Glutamatergic neuron (in vitro differentiated cells): ENCODE measurements around the gene MKNK2. TPM values are rescaled to one million over a fixed set of nuclear protein-coding genes. Genes with fewer than 3 reads are reported as not detected.
"Not testable (repeated sequence)": the region's sequence is repeated elsewhere in the genome, so short reads cannot be mapped to it uniquely, and the experiment has no call there.

Experiments used
- DNase-seq: peaks from one replicate; pipeline ENCODE4 v3.0.0; 2022
- H3K27ac Mint-ChIP-seq: one replicate; pipeline ENCODE4 v1.8.0; 2020; ENCODE audit warnings: mild to moderate bottlenecking, mixed read lengths, inconsistent platforms; ENCODE audit not compliant: unreplicated experiment
- H3K27me3 Mint-ChIP-seq: one replicate; pipeline ENCODE4 v1.8.0; 2020; ENCODE audit warnings: mild to moderate bottlenecking, moderate library complexity, mixed read lengths, inconsistent platforms; ENCODE audit not compliant: unreplicated experiment
- H3K36me3 Mint-ChIP-seq: one replicate; pipeline ENCODE4 v1.8.0; 2020; ENCODE audit warnings: mild to moderate bottlenecking, mixed read lengths, inconsistent platforms; ENCODE audit not compliant: unreplicated experiment
- H3K4me1 Mint-ChIP-seq: one replicate; pipeline ENCODE4 v1.8.0; 2020; ENCODE audit warnings: mild to moderate bottlenecking, low read depth, mixed read lengths, inconsistent platforms; ENCODE audit not compliant: unreplicated experiment
- H3K4me3 Mint-ChIP-seq: one replicate; pipeline ENCODE4 v1.8.0; 2020; ENCODE audit warnings: mild to moderate bottlenecking, mixed read lengths, inconsistent platforms; ENCODE audit not compliant: unreplicated experiment
- H3K9me3 Mint-ChIP-seq: one replicate; pipeline ENCODE4 v1.8.0; 2020; ENCODE audit warnings: mild to moderate bottlenecking, moderate library complexity, mixed read lengths, inconsistent platforms; ENCODE audit not compliant: unreplicated experiment
- CTCF ChIP-seq: fragments of 200-600 bp; sonication (generic); IDR thresholded peaks from one replicate; pipeline ENCODE4 v1.5.0; 2021; ENCODE audit not compliant: partially characterized antibody, unreplicated experiment
- total RNA-seq: library from RNA; stranded (reverse); fragmentation: NEBNext Ultra II Directional; extraction: Animal tissue kit (Norgen Biotek cat#: 25700); gene quantifications from one replicate; pipeline ENCODE4 v1.2.1, GENCODE V29; 2021; ENCODE audit not compliant: unreplicated experiment

MKNK2 gene
- total RNA-seq, 1 donor from 2014 or later = 149 TPM

- Mint-ChIP-seq H3K27me3 (peaks cover 3% of the 10 kb centered on the region), H3K9me3 (no peaks in the 10 kb centered on the region), H3K4me1 (peaks cover 5% of the 10 kb centered on the region), H3K4me3 (peak overlapping the region; percentile 20), H3K36me3 (no peaks in the 10 kb centered on the region), H3K27ac (no peak overlapping the region)
- no peak for TF ChIP-seq CTCF
- DNase-seq = no peak
Measured at GRCh38 chr19:2089001-2089711, 38.1 kb upstream of the MKNK2 start.

- H3K4me3 Mint-ChIP-seq = no peak overlapping the region
- no peaks in the 10 kb centered on the region for H3K9me3 Mint-ChIP-seq
- DNase-seq = no peak
- TF ChIP-seq CTCF = no peak
- no peak overlapping the region for H3K27ac Mint-ChIP-seq
- peaks cover 3% of the 10 kb centered on the region for H3K27me3 Mint-ChIP-seq
- H3K4me1 Mint-ChIP-seq = peaks cover 5% of the 10 kb centered on the region
- H3K36me3 Mint-ChIP-seq = no peaks in the 10 kb centered on the region
Measured at GRCh38 chr19:2087621-2088100, 36.6 kb upstream of the MKNK2 start.

GRCh38 chr19:2086695-2087620 lies 35.9 kb upstream of the MKNK2 start:
- H3K27me3 Mint-ChIP-seq, H3K36me3 Mint-ChIP-seq, H3K9me3 Mint-ChIP-seq, DNase-seq, H3K4me3 Mint-ChIP-seq, H3K4me1 Mint-ChIP-seq, H3K27ac Mint-ChIP-seq: not testable (repeated sequence)

GRCh38 chr19:2084993-2085720 lies 34.1 kb upstream of the MKNK2 start:
- Mint-ChIP-seq H3K27me3 (peaks cover 2% of the 10 kb centered on the region), H3K9me3 (no peaks in the 10 kb centered on the region), H3K27ac (no peak overlapping the region), H3K4me3 (no peak overlapping the region), H3K36me3 (no peaks in the 10 kb centered on the region), H3K4me1 (peaks cover 2% of the 10 kb centered on the region)
- TF ChIP-seq CTCF = no peak
- DNase-seq = no peak

- Mint-ChIP-seq H3K4me1 (no peaks in the 10 kb centered on the region), H3K27me3 (peaks cover 2% of the 10 kb centered on the region), H3K4me3 (no peak overlapping the region), H3K9me3 (no peaks in the 10 kb centered on the region), H3K27ac (no peak overlapping the region), H3K36me3 (no peaks in the 10 kb centered on the region)
- TF ChIP-seq CTCF = no peak
- no peak for DNase-seq
Measured at GRCh38 chr19:2083174-2083854, 32.3 kb upstream of the MKNK2 start.
